Hepatocyte (in vitro differentiated cells): ENCODE results near the gene C7orf57. TPM values are rescaled to one million over a fixed set of nuclear protein-coding genes. Genes with fewer than 3 reads are reported as not detected.

Source experiments
- DNase-seq: peaks from one replicate; pipeline ENCODE4 v3.0.0-alpha.2; 2016; ENCODE audit warnings: low spot score
- H2AFZ ChIP-seq: fragments of 200-600 bp; sonication (generic); 2 replicates; pipeline ENCODE4 v1.6.0; 2016; ENCODE audit warnings: antibody characterized with exemption, mild to moderate bottlenecking
- H3K27ac ChIP-seq: fragments of 200-600 bp; sonication (generic); 2 replicates; pipeline ENCODE4 v1.5.1; 2016; ENCODE audit warnings: mild to moderate bottlenecking
- H3K27me3 ChIP-seq: fragments of 200-600 bp; sonication (generic); 2 replicates; pipeline ENCODE4 v1.6.1; 2016
- H3K36me3 ChIP-seq: fragments of 200-600 bp; sonication (generic); replicated peaks from 2 replicates; pipeline ENCODE4 v1.5.1; 2016; ENCODE audit warnings: low read depth; ENCODE audit not compliant: insufficient read depth
- H3K4me1 ChIP-seq: fragments of 200-600 bp; sonication (generic); 2 replicates; pipeline ENCODE4 v1.5.1; 2016; ENCODE audit warnings: mild to moderate bottlenecking, moderate library complexity; ENCODE audit not compliant: insufficient read depth
- H3K4me2 ChIP-seq: fragments of 200-600 bp; sonication (generic); 2 replicates; pipeline ENCODE4 v1.6.0; 2016
- H3K4me3 ChIP-seq: fragments of 200-600 bp; sonication (generic); 2 replicates; pipeline ENCODE4 v1.5.1; 2016; ENCODE audit warnings: mild to moderate bottlenecking
- H3K79me2 ChIP-seq: fragments of 200-600 bp; sonication (generic); 2 replicates; pipeline ENCODE4 v1.6.0; 2017; ENCODE audit warnings: mild to moderate bottlenecking
- H3K9me2 ChIP-seq: fragments of 200-600 bp; sonication (generic); replicated peaks from 2 replicates; pipeline ENCODE4 v1.6.0; 2017; ENCODE audit warnings: mild to moderate bottlenecking; ENCODE audit not compliant: insufficient read depth
- H3K9me3 ChIP-seq: fragments of 200-600 bp; sonication (generic); 2 replicates; pipeline ENCODE4 v1.5.1; 2016; ENCODE audit warnings: low read depth, mild to moderate bottlenecking
- H4K20me1 ChIP-seq: fragments of 200-600 bp; sonication (generic); 2 replicates; pipeline ENCODE4 v1.6.0; 2016; ENCODE audit warnings: mild to moderate bottlenecking; ENCODE audit not compliant: insufficient read depth, poor library complexity, severe bottlenecking
- CTCF ChIP-seq: fragments of 200-600 bp; sonication (generic); IDR thresholded peaks from 2 replicates; pipeline ENCODE4 v1.5.1; 2016; ENCODE audit warnings: antibody characterized with exemption, mild to moderate bottlenecking; ENCODE audit not compliant: poor library complexity
- EZH2 ChIP-seq: fragments of 200-600 bp; sonication (generic); IDR thresholded peaks from 2 replicates; pipeline ENCODE4 v1.6.1; 2016; ENCODE audit warnings: antibody characterized with exemption, mild to moderate bottlenecking, borderline replicate concordance
- EZH2phosphoT487 ChIP-seq: fragments of 200-600 bp; sonication (generic); IDR thresholded peaks from one replicate; pipeline ENCODE4 v1.6.1; 2018; ENCODE audit warnings: antibody characterized with exemption, mild to moderate bottlenecking, low read depth, moderate library complexity; ENCODE audit not compliant: unreplicated experiment, severe bottlenecking
- WGBS: methylation state at CpG from one replicate; pipeline ENCODE4 v1.1.6; 2016; ENCODE audit warnings: low lambda C conversion rate; ENCODE audit errors: missing lambda C conversion rate; 5-methylcytosine and 5-hydroxymethylcytosine counted together
- polyA plus RNA-seq: library from polyadenylated mRNA; unstranded; fragments of >200 nt; fragmentation: Nextera tagmentation; extraction: Ambion mirVana; gene quantifications from 2 replicates; pipeline ENCODE4 v1.2.1, GENCODE V29; 2016
- total RNA-seq: library from RNA; depleted of rRNA; stranded (reverse); fragments of >200 nt; gene quantifications from 2 replicates; pipeline ENCODE4 v1.2.3, GENCODE V29; 2014

The C7orf57 gene
- total and polyA plus RNA-seq, 2 experiments from 2014 or later = 0.43 TPM; not detected in 1

DNA sequence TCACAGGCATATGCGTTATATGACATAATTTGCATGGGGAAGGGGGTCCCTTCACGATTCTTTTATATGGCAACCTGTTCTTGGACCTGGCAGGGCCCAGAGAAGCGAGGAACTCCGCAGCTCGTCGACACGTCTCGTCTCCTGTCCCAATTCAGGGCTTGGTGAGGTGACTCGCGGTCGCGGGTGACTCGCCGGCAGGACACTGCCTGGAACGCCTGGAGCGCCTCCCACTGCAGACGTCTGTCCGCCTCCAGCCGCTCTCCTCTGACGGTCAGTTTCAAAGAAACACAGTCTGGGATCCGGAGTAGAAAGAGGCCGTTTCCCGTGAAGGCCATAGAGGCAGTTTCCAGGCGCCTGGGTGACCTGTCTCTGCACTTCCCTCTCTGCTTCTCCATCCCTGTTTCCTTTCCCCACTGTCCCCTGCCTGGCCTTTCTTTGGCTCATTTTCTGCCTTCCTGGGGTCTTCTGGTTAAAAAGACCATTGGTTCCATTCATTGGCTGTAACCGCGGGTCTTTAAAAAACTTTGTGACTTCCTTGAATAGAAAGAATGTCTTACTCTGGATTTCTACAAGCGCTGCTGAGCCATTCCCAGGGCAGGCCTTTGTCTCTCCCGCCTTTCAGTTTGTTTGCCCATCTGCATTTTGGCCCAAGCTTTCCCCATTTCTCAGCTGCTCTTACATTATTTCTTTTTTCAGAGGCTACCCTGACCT is 54.9 kb downstream of the C7orf57 start:
- H3K4me1 ChIP-seq = peaks cover 7% of the 10 kb centered on the region
- H3K36me3 ChIP-seq = no peaks in the 10 kb centered on the region
- H4K20me1 ChIP-seq = no peaks in the 10 kb centered on the region
- DNase-seq = peak; percentile 62
- 13% methylated on average over 28 of the region's 28 CpGs for WGBS
- no peaks in the 10 kb centered on the region for H3K27me3 ChIP-seq
- no peaks in the 10 kb centered on the region for H3K9me2 ChIP-seq
- H3K79me2 ChIP-seq = no peaks in the 10 kb centered on the region
- no peak for TF ChIP-seq EZH2phosphoT487
- no peak for TF ChIP-seq EZH2
- no peak for TF ChIP-seq CTCF
- H2AFZ ChIP-seq = peak overlapping the region; percentile 87
- H3K4me2 ChIP-seq = peak overlapping the region; percentile 94
- H3K27ac ChIP-seq = peak overlapping the region; percentile 93
- no peaks in the 10 kb centered on the region for H3K9me3 ChIP-seq
- peak overlapping the region; percentile 90 for H3K4me3 ChIP-seq

DNA sequence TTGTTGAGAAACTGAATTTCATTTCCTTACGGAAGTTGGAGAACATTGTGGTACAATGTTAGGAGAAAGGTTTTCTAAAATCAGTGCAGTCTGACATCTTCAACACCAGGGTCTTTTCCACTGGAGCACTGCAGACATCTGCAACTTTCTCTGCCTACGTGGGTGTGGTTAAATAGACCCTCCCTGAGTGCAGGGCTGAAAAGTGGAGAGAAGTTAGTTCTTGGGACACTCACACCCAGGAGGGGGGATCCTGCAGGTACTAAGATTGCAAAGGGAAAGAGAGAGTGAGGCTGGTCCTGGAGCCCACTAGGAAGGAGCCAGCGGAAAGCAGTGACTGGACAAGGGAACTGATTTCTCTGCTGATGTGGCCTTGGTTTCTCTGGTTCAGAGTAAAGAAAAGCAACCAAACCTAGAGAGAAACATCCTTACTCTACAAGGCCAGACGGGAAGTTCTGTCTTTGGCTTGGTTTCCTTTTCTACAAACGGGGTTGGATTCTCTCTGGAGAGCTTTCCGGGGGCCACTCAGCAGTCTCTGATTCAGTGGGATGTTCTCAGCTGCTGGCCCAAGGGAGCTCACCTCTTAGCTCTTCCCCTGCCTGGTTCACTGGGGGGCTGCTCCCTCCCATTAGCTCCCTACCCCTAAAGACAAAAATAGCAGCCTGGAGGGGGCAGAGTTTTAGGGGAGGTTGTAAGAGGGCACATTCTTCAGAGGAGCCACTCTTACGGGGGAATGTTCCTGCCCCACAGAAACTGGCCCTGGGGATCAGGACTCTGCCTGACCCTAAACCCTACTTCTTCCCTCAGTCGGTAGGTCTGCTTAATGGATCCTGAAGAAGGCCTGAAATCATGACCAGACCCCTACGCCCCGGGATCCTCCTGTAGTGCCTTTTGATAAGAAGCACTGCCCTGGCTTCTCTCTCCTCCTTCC is 56.4 kb downstream of the C7orf57 start:
- Histone ChIP-seq H3K9me2 (no peaks in the 10 kb centered on the region), H3K27ac (no peak overlapping the region), H3K4me2 (no peak overlapping the region), H2AFZ (no peak overlapping the region), H3K4me3 (no peak overlapping the region), H3K36me3 (no peaks in the 10 kb centered on the region), H3K27me3 (no peaks in the 10 kb centered on the region), H4K20me1 (no peaks in the 10 kb centered on the region), H3K79me2 (no peaks in the 10 kb centered on the region), H3K4me1 (no peaks in the 10 kb centered on the region), H3K9me3 (no peaks in the 10 kb centered on the region)
- DNase-seq = no peak
- 92% methylated on average over 10 of the region's 10 CpGs for WGBS
- no peak for TF ChIP-seq EZH2phosphoT487
- no peak for TF ChIP-seq EZH2
- no peak for TF ChIP-seq CTCF

GRCh38 chr7:48094861-48095293 is 59.5 kb downstream of the C7orf57 start:
- WGBS = 80% methylated on average over 3 of the region's 3 CpGs
- H3K4me1 ChIP-seq = no peaks in the 10 kb centered on the region
- no peaks in the 10 kb centered on the region for H3K9me2 ChIP-seq
- no peak for DNase-seq
- peak overlapping the region; percentile 15 for H3K4me2 ChIP-seq
- no peaks in the 10 kb centered on the region for H3K27me3 ChIP-seq
- TF ChIP-seq CTCF = no peak
- TF ChIP-seq EZH2 = no peak
- no peak for TF ChIP-seq EZH2phosphoT487
- H3K4me3 ChIP-seq = no peak overlapping the region
- peak overlapping the region; percentile 75 for H3K27ac ChIP-seq
- H2AFZ ChIP-seq = no peak overlapping the region
- no peaks in the 10 kb centered on the region for H3K9me3 ChIP-seq
- no peaks in the 10 kb centered on the region for H4K20me1 ChIP-seq
- H3K36me3 ChIP-seq = no peaks in the 10 kb centered on the region
- no peaks in the 10 kb centered on the region for H3K79me2 ChIP-seq
